Neural progenitor cell (in vitro differentiated cells): ENCODE results near the gene CEP55. TPM values are rescaled to one million over a fixed set of nuclear protein-coding genes. Genes with fewer than 3 reads are reported as not detected.

Experiments used
- DNase-seq: peaks from one replicate; pipeline ENCODE4 v3.0.0-alpha.2; 2016; ENCODE audit warnings: low spot score
- H2AFZ ChIP-seq: fragments of 200-600 bp; sonication (generic); replicated peaks from 2 replicates; pipeline ENCODE4 v1.6.1; 2016; ENCODE audit warnings: antibody characterized with exemption
- H3F3A ChIP-seq: fragments of 200-600 bp; sonication (generic); 2 replicates; pipeline ENCODE4 v1.6.1; 2016; ENCODE audit warnings: antibody characterized with exemption, low read depth
- H3K27ac ChIP-seq: fragments of 200-600 bp; sonication (generic); 2 replicates; pipeline ENCODE4 v1.5.1; 2016; ENCODE audit warnings: mild to moderate bottlenecking
- H3K27me3 ChIP-seq: fragments of 200-600 bp; sonication (generic); 2 replicates; pipeline ENCODE4 v1.6.1; 2016; ENCODE audit warnings: mild to moderate bottlenecking, moderate library complexity
- H3K36me3 ChIP-seq: fragments of 200-600 bp; sonication (generic); 2 replicates; pipeline ENCODE4 v1.5.1; 2016
- H3K4me1 ChIP-seq: fragments of 200-600 bp; sonication (generic); 2 replicates; pipeline ENCODE4 v1.6.1; 2016; ENCODE audit warnings: mixed run types
- H3K4me2 ChIP-seq: fragments of 200-600 bp; sonication (generic); 2 replicates; pipeline ENCODE4 v1.6.1; 2016
- H3K4me3 ChIP-seq: fragments of 200-600 bp; sonication (generic); 2 replicates; pipeline ENCODE4 v1.5.1; 2016
- H3K79me2 ChIP-seq: fragments of 200-600 bp; sonication (generic); 2 replicates; pipeline ENCODE4 v1.6.1; 2016; ENCODE audit warnings: low read depth
- H3K9ac ChIP-seq: fragments of 200-600 bp; sonication (generic); 2 replicates; pipeline ENCODE4 v1.6.1; 2016
- H3K9me3 ChIP-seq: fragments of 200-600 bp; sonication (generic); 2 replicates; pipeline ENCODE4 v1.5.1; 2016; ENCODE audit warnings: low read depth
- H4K20me1 ChIP-seq: fragments of 200-600 bp; sonication (generic); 2 replicates; pipeline ENCODE4 v1.6.1; 2016; ENCODE audit warnings: low read depth
- H3K27ac Mint-ChIP-seq: 3 replicates; pipeline ENCODE4 v1.8.0; 2021; ENCODE audit warnings: mixed read lengths
- H3K27me3 Mint-ChIP-seq: 2 replicates; pipeline ENCODE4 v1.8.0; 2022; ENCODE audit warnings: low read depth, mild to moderate bottlenecking, inconsistent platforms, moderate library complexity, mixed read lengths; ENCODE audit not compliant: insufficient read depth
- H3K36me3 Mint-ChIP-seq: 3 replicates; pipeline ENCODE4 v1.8.0; 2021; ENCODE audit warnings: mixed read lengths
- H3K4me1 Mint-ChIP-seq: 3 replicates; pipeline ENCODE4 v1.8.0; 2021; ENCODE audit warnings: mixed read lengths
- H3K4me3 Mint-ChIP-seq: 3 replicates; pipeline ENCODE4 v1.8.0; 2021; ENCODE audit warnings: mild to moderate bottlenecking, moderate library complexity, mixed read lengths
- H3K9me3 Mint-ChIP-seq: 3 replicates; pipeline ENCODE4 v1.8.0; 2020; ENCODE audit warnings: mixed read lengths
- CTCF ChIP-seq: fragments of 200-600 bp; sonication (generic); IDR thresholded peaks from 2 replicates; pipeline ENCODE4 v1.5.1; 2017; ENCODE audit warnings: antibody characterized with exemption, mild to moderate bottlenecking
- EZH2 ChIP-seq: fragments of 200-600 bp; sonication (generic); IDR thresholded peaks from 2 replicates; pipeline ENCODE4 v1.6.1; 2017; ENCODE audit warnings: antibody characterized with exemption, mild to moderate bottlenecking, moderate library complexity
- EZH2phosphoT487 ChIP-seq: fragments of 200-600 bp; sonication (generic); IDR thresholded peaks from 2 replicates; pipeline ENCODE4 v1.6.1; 2017; ENCODE audit warnings: antibody characterized with exemption
- total RNA-seq: library from RNA; depleted of rRNA; stranded (reverse); fragments of >200 nt; gene quantifications from 2 replicates; pipeline ENCODE4 v1.2.3, GENCODE V29; 2015; ENCODE audit warnings: low replicate concordance

The CEP55 gene
- total RNA-seq, 1 donor from 2014 or later, result 57.7 TPM

- H3K9ac ChIP-seq, result no peak overlapping the region
- no peak for DNase-seq
- Mint-ChIP-seq H3K36me3 (no peaks in the 10 kb centered on the region), H3K27ac (no peak overlapping the region), H3K9me3 (no peaks in the 10 kb centered on the region), H3K4me1 (peaks cover 18% of the 10 kb centered on the region), H3K4me3 (no peak overlapping the region), H3K27me3 (peaks cover 57% of the 10 kb centered on the region)
- no peaks in the 10 kb centered on the region for H3K79me2 ChIP-seq
- H4K20me1 ChIP-seq, result peaks cover 11% of the 10 kb centered on the region
- no peak overlapping the region for H2AFZ ChIP-seq
- H3K9me3 ChIP-seq, result no peaks in the 10 kb centered on the region
- no peak overlapping the region for H3K27ac ChIP-seq
- no peaks in the 10 kb centered on the region for H3K36me3 ChIP-seq
- peaks cover 17% of the 10 kb centered on the region for H3F3A ChIP-seq
- peaks cover 20% of the 10 kb centered on the region for H3K4me1 ChIP-seq
- peaks cover 97% of the 10 kb centered on the region for H3K27me3 ChIP-seq
- no peak overlapping the region for H3K4me3 ChIP-seq
- H3K4me2 ChIP-seq, result no peak overlapping the region
- TF ChIP-seq EZH2, result no peak
- no peak for TF ChIP-seq EZH2phosphoT487
- TF ChIP-seq CTCF, result no peak
These were observed 74.0 kb downstream of the CEP55 start for GRCh38 chr10:93570383-93570782.

GRCh38 chr10:93572606-93573005 lies 76.2 kb downstream of the CEP55 start:
- H3K4me3 Mint-ChIP-seq, result no peak overlapping the region
- H3K4me2 ChIP-seq, result no peak overlapping the region
- H3K36me3 ChIP-seq, result no peaks in the 10 kb centered on the region
- no peaks in the 10 kb centered on the region for H3K4me1 ChIP-seq
- H3K4me3 ChIP-seq, result no peak overlapping the region
- peaks cover 3% of the 10 kb centered on the region for H3K4me1 Mint-ChIP-seq
- peaks cover 74% of the 10 kb centered on the region for H3K27me3 ChIP-seq
- no peaks in the 10 kb centered on the region for H3K79me2 ChIP-seq
- no peaks in the 10 kb centered on the region for H3K36me3 Mint-ChIP-seq
- no peak overlapping the region for H3K27ac ChIP-seq
- TF ChIP-seq EZH2phosphoT487, result no peak
- TF ChIP-seq EZH2, result no peak
- H3K9me3 Mint-ChIP-seq, result no peaks in the 10 kb centered on the region
- H3K27me3 Mint-ChIP-seq, result peaks cover 48% of the 10 kb centered on the region
- H3F3A ChIP-seq, result no peaks in the 10 kb centered on the region
- no peaks in the 10 kb centered on the region for H4K20me1 ChIP-seq
- no peaks in the 10 kb centered on the region for H3K9me3 ChIP-seq
- H2AFZ ChIP-seq, result no peak overlapping the region
- DNase-seq, result no peak
- H3K9ac ChIP-seq, result no peak overlapping the region
- H3K27ac Mint-ChIP-seq, result no peak overlapping the region

- Histone ChIP-seq H3K4me3 (no peak overlapping the region), H3K9ac (no peak overlapping the region), H3K9me3 (no peaks in the 10 kb centered on the region), H3K79me2 (no peaks in the 10 kb centered on the region), H3K27ac (no peak overlapping the region), H2AFZ (no peak overlapping the region), H3K4me2 (no peak overlapping the region), H3K36me3 (no peaks in the 10 kb centered on the region), H3K27me3 (peaks cover 68% of the 10 kb centered on the region), H3F3A (no peaks in the 10 kb centered on the region), H3K4me1 (no peaks in the 10 kb centered on the region), H4K20me1 (no peaks in the 10 kb centered on the region)
- H3K9me3 Mint-ChIP-seq, result no peaks in the 10 kb centered on the region
- DNase-seq, result no peak
- no peak overlapping the region for H3K27ac Mint-ChIP-seq
- H3K36me3 Mint-ChIP-seq, result no peaks in the 10 kb centered on the region
- TF ChIP-seq EZH2phosphoT487 (no peak), CTCF (no peak), EZH2 (no peak)
- H3K27me3 Mint-ChIP-seq, result peaks cover 41% of the 10 kb centered on the region
- H3K4me3 Mint-ChIP-seq, result no peak overlapping the region
- no peaks in the 10 kb centered on the region for H3K4me1 Mint-ChIP-seq
These were observed 76.9 kb downstream of the CEP55 start for GRCh38 chr10:93573051-93573909.

GRCh38 chr10:93573924-93574323 lies 77.5 kb downstream of the CEP55 start:
- no peak overlapping the region for H2AFZ ChIP-seq
- no peaks in the 10 kb centered on the region for H3K79me2 ChIP-seq
- H3K27me3 Mint-ChIP-seq, result peaks cover 35% of the 10 kb centered on the region

More at GRCh38 chr10:93573924-93574323, 77.5 kb downstream of the CEP55 start:
- no peak overlapping the region for H3K4me2 ChIP-seq
- Mint-ChIP-seq H3K27ac (no peak overlapping the region), H3K4me3 (no peak overlapping the region), H3K9me3 (no peaks in the 10 kb centered on the region), H3K36me3 (no peaks in the 10 kb centered on the region), H3K4me1 (peaks cover 3% of the 10 kb centered on the region)
- H3K27ac ChIP-seq, result no peak overlapping the region
- no peaks in the 10 kb centered on the region for H3K9me3 ChIP-seq
- no peaks in the 10 kb centered on the region for H3K36me3 ChIP-seq
- DNase-seq, result no peak
- H3K9ac ChIP-seq, result no peak overlapping the region
- H3K27me3 ChIP-seq, result peaks cover 61% of the 10 kb centered on the region
- no peak for TF ChIP-seq EZH2phosphoT487
- TF ChIP-seq CTCF, result no peak
- TF ChIP-seq EZH2, result no peak
- H4K20me1 ChIP-seq, result no peaks in the 10 kb centered on the region
- no peaks in the 10 kb centered on the region for H3K4me1 ChIP-seq
- no peak overlapping the region for H3K4me3 ChIP-seq
- no peaks in the 10 kb centered on the region for H3F3A ChIP-seq
